Ishikawa (cell line): ENCODE results near the gene KRT1.

Experiments
- EGR1 ChIP-seq: IDR thresholded peaks from 2 replicates; pipeline ENCODE4 v1.6.1; 2012
- EP300 ChIP-seq: IDR thresholded peaks from 2 replicates; pipeline ENCODE4 v1.6.1; 2012; ENCODE audit warnings: borderline replicate concordance
- REST ChIP-seq: IDR thresholded peaks from 2 replicates; pipeline ENCODE4 v1.6.1; 2012; ENCODE audit warnings: low read depth, mild to moderate bottlenecking
- TF ChIP-seq, protein P1 (sequence below): IDR thresholded peaks from 2 replicates; pipeline ENCODE4 v1.6.1; 2012

DNA sequence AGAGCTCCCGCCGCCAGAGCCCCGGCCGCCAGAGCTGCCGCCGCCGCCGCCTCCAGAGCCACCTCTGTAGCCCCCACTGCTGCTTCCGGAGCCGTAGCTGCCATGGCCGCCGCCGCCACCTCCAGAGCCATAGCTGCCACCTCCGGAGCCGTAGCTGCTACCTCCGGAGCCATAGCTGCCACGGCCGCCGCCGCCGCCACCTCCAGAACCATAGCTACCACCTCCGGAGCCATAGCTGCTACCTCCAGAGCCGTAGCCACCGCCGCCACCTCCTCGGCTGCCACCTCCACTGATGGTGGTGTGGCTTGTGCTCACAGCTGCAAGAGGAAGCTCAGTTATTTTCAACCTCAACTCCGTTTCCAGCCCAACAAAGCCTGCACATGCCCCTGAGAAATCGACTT lies 4.9 kb downstream of the KRT1 start:
- TF ChIP-seq, protein P1, sequence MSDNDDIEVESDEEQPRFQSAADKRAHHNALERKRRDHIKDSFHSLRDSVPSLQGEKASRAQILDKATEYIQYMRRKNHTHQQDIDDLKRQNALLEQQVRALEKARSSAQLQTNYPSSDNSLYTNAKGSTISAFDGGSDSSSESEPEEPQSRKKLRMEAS = no peak
- TF ChIP-seq EGR1 (no peak), REST (no peak), EP300 (no peak)
